GM12878 (cell line): ENCODE results near the gene SLC6A7. TPM values are rescaled to one million over a fixed set of nuclear protein-coding genes. Genes with fewer than 3 reads are reported as not detected.

ENCODE experiments used
- ATAC-seq: fragments of 200-7000 bp; cut with Tn5 transposase; 3 replicates; pipeline ENCODE4 v1.9.1; 2020; ENCODE audit warnings: mild to moderate bottlenecking, moderate library complexity
- BruUV-seq: library from RNA; stranded (reverse); fragments of 400-500 nt; replicated peaks from 2 replicates; lab custom pipeline; 2021; lab: Mats Ljungman, UMichigan
- CTCF ChIA-PET: fragments of 300-600 bp; sonication (Branson Sonifier 250); formaldehyde crosslinking; extraction: SDS; loops from one replicate; lab custom pipeline; 2021; ENCODE audit warnings: inconsistent platforms; lab: Yijun Ruan, JAX
- POLR2A ChIA-PET: fragments of 350-600 bp; formaldehyde crosslinking; extraction: SDS; loops from one replicate; lab custom pipeline; 2021; ENCODE audit warnings: inconsistent platforms; lab: Charles Lee
- RAD21 ChIA-PET: fragments of 300-600 bp; sonication (Branson Sonifier 250); formaldehyde crosslinking; loops from one replicate; lab custom pipeline; 2023; ENCODE audit warnings: antibody characterized with exemption; ENCODE audit not compliant: unreplicated experiment; lab: Charles Lee
- SMC1A ChIA-PET: fragments of 300-600 bp; sonication (Branson Sonifier 250); formaldehyde crosslinking; loops from one replicate; lab custom pipeline; 2023; ENCODE audit not compliant: unreplicated experiment, uncharacterized antibody; lab: Charles Lee
- DNase-seq: peaks from one replicate; pipeline ENCODE4 v3.0.0-alpha.2; 2011; ENCODE audit warnings: low read depth, low spot score
- FAIRE-seq: peaks from 3 replicates; lab custom pipeline; 2011; peaks lifted over from hg19 to GRCh38; lab: Jason Lieb, UNC
- H2AFZ ChIP-seq: 2 replicates; pipeline ENCODE4 v1.6.0; 2011; ENCODE audit warnings: low read depth, low read length, control low read depth; ENCODE audit not compliant: control insufficient read depth
- H3K27ac ChIP-seq: 2 replicates; pipeline ENCODE4 v1.5.1; 2011; ENCODE audit warnings: control low read depth; ENCODE audit not compliant: control insufficient read depth, insufficient read depth
- H3K27me3 ChIP-seq, 2 experiments: replicated peaks in 1 of 2; 2 replicates each; pipeline versions ENCODE4 v1.6.0 to v1.6.1; 2011; ENCODE audit warnings: low read length in 1 of 2; ENCODE audit not compliant: control insufficient read depth in 2 of 2, insufficient read depth in 2 of 2
- H3K36me3 ChIP-seq, 2 experiments: 2 replicates each; pipeline ENCODE4 v1.5.1; 2011; ENCODE audit warnings: low read length in 1 of 2; ENCODE audit not compliant: control insufficient read depth in 2 of 2, insufficient read depth in 2 of 2
- H3K4me1 ChIP-seq: 2 replicates; pipeline ENCODE4 v1.6.1; 2011; ENCODE audit warnings: mild to moderate bottlenecking, low read length, moderate library complexity, mixed read lengths; ENCODE audit not compliant: control insufficient read depth, insufficient read depth
- H3K4me2 ChIP-seq: 2 replicates; pipeline ENCODE4 v1.6.0; 2011; ENCODE audit warnings: control low read depth; ENCODE audit not compliant: control insufficient read depth, insufficient read depth
- H3K4me3 ChIP-seq: fragments of 200-600 bp; sonication (generic); 2 replicates; pipeline ENCODE4 v1.5.1; 2016
- H3K79me2 ChIP-seq: 2 replicates; pipeline ENCODE4 v1.6.0; 2011; ENCODE audit warnings: low read length; ENCODE audit not compliant: control insufficient read depth, insufficient read depth
- H3K9ac ChIP-seq: 2 replicates; pipeline ENCODE4 v1.8.0; 2011; ENCODE audit warnings: low read length, control low read depth, mixed read lengths; ENCODE audit not compliant: control insufficient read depth, insufficient read depth
- H3K9me3 ChIP-seq: replicated peaks from 3 replicates; pipeline ENCODE4 v1.5.1; 2011; ENCODE audit warnings: mild to moderate bottlenecking, low read length; ENCODE audit not compliant: control insufficient read depth, insufficient read depth
- H4K20me1 ChIP-seq: 2 replicates; pipeline ENCODE4 v1.6.0; 2011; ENCODE audit not compliant: control insufficient read depth, insufficient read depth
- ASH2L ChIP-seq: fragments of 300-600, 200-600 bp; sonication (generic); IDR thresholded peaks from 2 replicates; pipeline ENCODE4 v1.6.1; 2017; ENCODE audit warnings: low read depth, mild to moderate bottlenecking, borderline replicate concordance
- CREB1 ChIP-seq: IDR thresholded peaks from 2 replicates; pipeline ENCODE4 v1.6.1; 2012; ENCODE audit warnings: low read depth, mild to moderate bottlenecking, inconsistent platforms
- EGR1 ChIP-seq, 2 experiments: IDR thresholded peaks; 1 replicate in 1 of 2; 2 replicates in 1 of 2; pipeline ENCODE4 v1.6.1; 2011 to 2012; ENCODE audit warnings: low read depth in 2 of 2, low read length in 2 of 2, borderline replicate concordance in 1 of 2, mild to moderate bottlenecking in 1 of 2, moderate library complexity in 1 of 2
- KDM1A ChIP-seq: fragments of 200-600 bp; sonication (generic); IDR thresholded peaks from 2 replicates; pipeline ENCODE4 v1.6.1; 2016; ENCODE audit warnings: borderline replicate concordance
- MTA2 ChIP-seq: fragments of 450-650 bp; IDR thresholded peaks from 2 replicates; pipeline ENCODE4 v1.6.1; 2016; ENCODE audit warnings: low read depth, mild to moderate bottlenecking, moderate library complexity
- SP1 ChIP-seq: IDR thresholded peaks from one replicate; pipeline ENCODE4 v1.6.1; 2011; ENCODE audit warnings: low read depth, low read length
- STAT1 ChIP-seq: fragments of 450-650 bp; conservative IDR thresholded peaks from 2 replicates; pipeline ENCODE4 v1.6.1; 2014; ENCODE audit warnings: antibody characterized with exemption, mild to moderate bottlenecking
- TARDBP ChIP-seq: IDR thresholded peaks from 2 replicates; pipeline ENCODE4 v1.6.1; 2016; ENCODE audit warnings: borderline replicate concordance
- ZNF24 ChIP-seq: fragments of 450-650 bp; IDR thresholded peaks from 2 replicates; pipeline ENCODE4 v1.6.1; 2017; ENCODE audit warnings: antibody characterized with exemption, mild to moderate bottlenecking
- ZZZ3 ChIP-seq: IDR thresholded peaks from 2 replicates; pipeline ENCODE4 v1.6.1; 2011; ENCODE audit warnings: low read depth; ENCODE audit not compliant: control insufficient read depth, insufficient read length
- WGBS: methylation state at CpG from one replicate; pipeline ENCODE4 v1.1.6; 2016; ENCODE audit warnings: low lambda C conversion rate; ENCODE audit not compliant: insufficient replicate concordance, insufficient coverage; ENCODE audit errors: missing lambda C conversion rate; 5-methylcytosine and 5-hydroxymethylcytosine counted together
- in situ Hi-C: fragments of 300-500 bp; cut with MboI; formaldehyde crosslinking; loops from 9 replicates; pipeline ENCODE4 v1.14.3; 2018; ENCODE audit warnings: mixed read lengths
- intact Hi-C: fragments of 100-400 bp; cut with micrococcal nuclease; formaldehyde crosslinking; loops from one replicate; pipeline ENCODE4 v1.14.2; 2022; ENCODE audit not compliant: unreplicated experiment
- polyA plus RNA-seq, 11 experiments: library from polyadenylated mRNA; depleted of rRNA in 4 of 11; unstranded in 6 of 11; stranded (reverse) in 5 of 11; fragments of >200 nt; fragmentation: Nextera tagmentation in 4 of 11; fragmentation: Illumina TruSeq in 1 of 11; extraction: Ambion mirVana in 4 of 11; extraction: Trizol in 1 of 11; gene quantifications; 1 replicate in 1 of 11; 2 replicates in 10 of 11; pipeline versions ENCODE4 v1.2.1 to v1.2.3, GENCODE V29; 2011 to 2016; ENCODE audit warnings: inconsistent platforms in 2 of 11, missing spikeins in 2 of 11, low read depth in 1 of 11
- total RNA-seq, 4 experiments: library from RNA; depleted of rRNA in 3 of 4; stranded (reverse); fragments of >200 nt in 3 of 4; fragmentation: Illumina TruSeq in 1 of 4; extraction: Trizol in 1 of 4; gene quantifications; 2 replicates each; pipeline versions ENCODE4 v1.2.1 to v1.2.3, GENCODE V29; 2013 to 2021
- TF ChIP-seq, protein P1 (sequence below): fragments of 450-650 bp; IDR thresholded peaks from 2 replicates; pipeline ENCODE4 v1.6.1; 2016; ENCODE audit warnings: mild to moderate bottlenecking, moderate library complexity, borderline replicate concordance
- TF ChIP-seq, protein P2 (sequence below): fragments of 450-650 bp; IDR thresholded peaks from 2 replicates; pipeline ENCODE4 v1.6.1; 2017; ENCODE audit warnings: mild to moderate bottlenecking

SLC6A7 gene
- total and polyA plus RNA-seq, 10 of the 15 experiments (the other 5 are each of a cell fraction or from before 2014, with no cell fraction given), result 0.01 to 0.15 (median 0.06) TPM; not detected in 7

DNA sequence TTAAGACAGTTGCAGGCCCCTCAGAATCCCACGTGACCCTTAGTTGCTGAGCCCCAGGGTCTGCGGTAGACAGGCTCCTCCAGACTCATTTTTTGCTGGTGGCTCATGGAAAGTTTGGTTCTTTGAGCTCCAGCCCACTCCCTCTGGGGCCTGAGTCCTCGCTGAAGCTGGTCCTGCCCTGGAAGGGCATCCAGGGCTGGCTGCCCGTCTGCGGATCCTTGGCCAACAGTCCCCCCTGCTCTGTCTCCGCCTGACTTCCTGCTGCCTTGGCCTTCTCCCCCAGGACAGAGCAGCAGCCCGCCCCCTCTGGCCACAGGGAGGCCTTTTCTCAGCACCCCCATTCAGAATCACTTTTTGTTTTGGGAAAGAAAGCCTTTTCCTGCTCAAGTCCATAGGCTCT, 24.4 kb downstream of the SLC6A7 start (continued):
- TF ChIP-seq, protein P1, sequence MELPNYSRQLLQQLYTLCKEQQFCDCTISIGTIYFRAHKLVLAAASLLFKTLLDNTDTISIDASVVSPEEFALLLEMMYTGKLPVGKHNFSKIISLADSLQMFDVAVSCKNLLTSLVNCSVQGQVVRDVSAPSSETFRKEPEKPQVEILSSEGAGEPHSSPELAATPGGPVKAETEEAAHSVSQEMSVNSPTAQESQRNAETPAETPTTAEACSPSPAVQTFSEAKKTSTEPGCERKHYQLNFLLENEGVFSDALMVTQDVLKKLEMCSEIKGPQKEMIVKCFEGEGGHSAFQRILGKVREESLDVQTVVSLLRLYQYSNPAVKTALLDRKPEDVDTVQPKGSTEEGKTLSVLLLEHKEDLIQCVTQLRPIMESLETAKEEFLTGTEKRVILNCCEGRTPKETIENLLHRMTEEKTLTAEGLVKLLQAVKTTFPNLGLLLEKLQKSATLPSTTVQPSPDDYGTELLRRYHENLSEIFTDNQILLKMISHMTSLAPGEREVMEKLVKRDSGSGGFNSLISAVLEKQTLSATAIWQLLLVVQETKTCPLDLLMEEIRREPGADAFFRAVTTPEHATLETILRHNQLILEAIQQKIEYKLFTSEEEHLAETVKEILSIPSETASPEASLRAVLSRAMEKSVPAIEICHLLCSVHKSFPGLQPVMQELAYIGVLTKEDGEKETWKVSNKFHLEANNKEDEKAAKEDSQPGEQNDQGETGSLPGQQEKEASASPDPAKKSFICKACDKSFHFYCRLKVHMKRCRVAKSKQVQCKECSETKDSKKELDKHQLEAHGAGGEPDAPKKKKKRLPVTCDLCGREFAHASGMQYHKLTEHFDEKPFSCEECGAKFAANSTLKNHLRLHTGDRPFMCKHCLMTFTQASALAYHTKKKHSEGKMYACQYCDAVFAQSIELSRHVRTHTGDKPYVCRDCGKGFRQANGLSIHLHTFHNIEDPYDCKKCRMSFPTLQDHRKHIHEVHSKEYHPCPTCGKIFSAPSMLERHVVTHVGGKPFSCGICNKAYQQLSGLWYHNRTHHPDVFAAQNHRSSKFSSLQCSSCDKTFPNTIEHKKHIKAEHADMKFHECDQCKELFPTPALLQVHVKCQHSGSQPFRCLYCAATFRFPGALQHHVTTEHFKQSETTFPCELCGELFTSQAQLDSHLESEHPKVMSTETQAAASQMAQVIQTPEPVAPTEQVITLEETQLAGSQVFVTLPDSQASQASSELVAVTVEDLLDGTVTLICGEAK, result no peak
- no peak for TF ChIP-seq CREB1
- TF ChIP-seq SP1, result no peak
- TF ChIP-seq ZZZ3, result no peak

DNA sequence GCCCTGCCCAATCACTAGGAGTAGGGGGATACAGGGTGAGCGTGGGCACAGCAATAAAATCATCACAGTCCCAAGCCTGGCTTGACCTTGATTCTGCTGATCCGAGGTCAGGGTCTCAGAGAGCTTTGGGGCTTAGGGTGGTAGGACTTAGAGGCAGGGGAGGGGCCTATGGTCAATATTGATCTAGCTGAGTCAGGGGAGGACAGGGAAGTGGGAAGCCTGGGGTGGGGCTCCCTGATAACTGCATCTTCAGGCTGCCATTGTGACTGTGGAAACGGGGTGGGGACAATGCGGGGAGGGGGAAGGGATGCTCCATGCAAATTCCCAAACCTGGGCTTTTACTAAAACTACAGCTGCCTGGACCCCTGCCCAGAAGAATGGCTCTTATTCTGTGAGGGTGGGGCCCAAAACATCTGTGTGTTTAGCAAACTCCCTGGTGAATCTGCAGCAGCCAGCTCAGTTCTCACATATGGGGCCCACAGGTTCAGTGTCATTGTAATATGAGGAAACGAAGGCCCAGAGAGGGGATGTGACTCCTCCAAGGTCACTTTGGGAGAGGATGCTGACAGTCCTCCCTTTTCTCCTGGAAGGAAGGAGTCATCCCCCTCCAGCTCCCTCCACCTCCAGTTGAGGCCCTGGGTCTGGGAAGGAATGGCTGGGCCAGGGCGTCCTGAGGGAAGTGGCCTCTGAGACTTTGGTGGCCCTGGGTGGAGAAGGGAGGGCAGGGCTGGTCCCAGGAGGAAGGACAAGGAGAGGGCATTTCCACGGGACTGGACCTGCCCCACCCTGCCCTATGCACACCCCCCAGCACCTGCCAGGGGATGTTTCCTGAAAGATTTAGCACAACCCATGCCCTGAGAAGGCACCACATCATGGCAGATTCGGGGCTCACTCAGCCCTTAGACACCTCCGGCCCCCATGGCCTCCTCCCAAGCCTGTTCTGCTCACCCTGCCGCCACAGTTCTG, 26.4 kb downstream of the SLC6A7 start:
- no TSS peak for BruUV-seq
- ChIA-PET POLR2A (interaction anchor here (0.5 kb wide), 1 partner anchor 89 kb away, joined by 4 read pairs; no protein-coding TSS in a partner anchor), RAD21 (interaction anchor here (1.4 to 2.0 kb wide), 2 partner anchors 53 to 86 kb away, joined by 4 to 5 read pairs; no protein-coding TSS in a partner anchor)
- Histone ChIP-seq H3K4me3 (no peak overlapping the region), H3K36me3 (no peaks in the 10 kb centered on the region), H3K9me3 (no peaks in the 10 kb centered on the region), H3K27ac (no peak overlapping the region)
- DNase-seq, result no peak
- intact Hi-C loops (loop anchor here (5.0 to 10.0 kb wide), 2 partner anchors 179 to 581 kb away; no protein-coding TSS in a partner anchor), in situ Hi-C loops (no loop called here)
- ATAC-seq, result no peak
- WGBS, result 11% methylated on average over 10 of the region's 10 CpGs
- TF ChIP-seq ZNF24 (no peak), MTA2 (no peak), KDM1A (no peak), CREB1 (no peak), EGR1 (IDR thresholded peaks at IDR 0.05; ENCODE audit: borderline replicate concordance in 1 of 2, low read depth in 2 of 2, low read length in 2 of 2) (no peak), ASH2L (no peak), TARDBP (no peak), STAT1 (no peak)
- TF ChIP-seq, protein P2, sequence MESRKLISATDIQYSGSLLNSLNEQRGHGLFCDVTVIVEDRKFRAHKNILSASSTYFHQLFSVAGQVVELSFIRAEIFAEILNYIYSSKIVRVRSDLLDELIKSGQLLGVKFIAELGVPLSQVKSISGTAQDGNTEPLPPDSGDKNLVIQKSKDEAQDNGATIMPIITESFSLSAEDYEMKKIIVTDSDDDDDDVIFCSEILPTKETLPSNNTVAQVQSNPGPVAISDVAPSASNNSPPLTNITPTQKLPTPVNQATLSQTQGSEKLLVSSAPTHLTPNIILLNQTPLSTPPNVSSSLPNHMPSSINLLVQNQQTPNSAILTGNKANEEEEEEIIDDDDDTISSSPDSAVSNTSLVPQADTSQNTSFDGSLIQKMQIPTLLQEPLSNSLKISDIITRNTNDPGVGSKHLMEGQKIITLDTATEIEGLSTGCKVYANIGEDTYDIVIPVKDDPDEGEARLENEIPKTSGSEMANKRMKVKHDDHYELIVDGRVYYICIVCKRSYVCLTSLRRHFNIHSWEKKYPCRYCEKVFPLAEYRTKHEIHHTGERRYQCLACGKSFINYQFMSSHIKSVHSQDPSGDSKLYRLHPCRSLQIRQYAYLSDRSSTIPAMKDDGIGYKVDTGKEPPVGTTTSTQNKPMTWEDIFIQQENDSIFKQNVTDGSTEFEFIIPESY, result no peak
- TF ChIP-seq, all 136 proteins: peak for 0
- H3K79me2 ChIP-seq, result no peaks in the 10 kb centered on the region
- H3K4me2 ChIP-seq, result no peak overlapping the region
- FAIRE-seq, result no peak
- CTCF ChIA-PET, result interaction anchor here (0.7 to 4.7 kb wide), 9 partner anchors 21 to 364 kb away, joined by 3 to 30 read pairs (median 4); no protein-coding TSS in a partner anchor
- H3K27me3 ChIP-seq, result peaks cover 0 to 4% of the 10 kb centered on the region in 2 experiments; a peak in 3 of 4 replicates
- SMC1A ChIA-PET, result interaction anchor here (0.5 to 1.2 kb wide), 6 partner anchors 19 to 363 kb away, joined by 3 to 6 read pairs (median 3); no protein-coding TSS in a partner anchor
- no peak overlapping the region for H2AFZ ChIP-seq
- no peak overlapping the region for H3K9ac ChIP-seq
- no peaks in the 10 kb centered on the region for H4K20me1 ChIP-seq
- H3K4me1 ChIP-seq, result no peaks in the 10 kb centered on the region
